Hepatocyte (in vitro differentiated cells): ENCODE measurements around the gene TFCP2.
"Not testable (repeated sequence)": the region's sequence is repeated elsewhere in the genome, so short reads cannot be mapped to it uniquely, and the experiment has no call there.

ENCODE experiments used
- EZH2 ChIP-seq: fragments of 200-600 bp; sonication (generic); IDR thresholded peaks from 2 replicates; pipeline ENCODE4 v1.6.1; 2016; ENCODE audit warnings: antibody characterized with exemption, mild to moderate bottlenecking, borderline replicate concordance
- EZH2phosphoT487 ChIP-seq: fragments of 200-600 bp; sonication (generic); IDR thresholded peaks from one replicate; pipeline ENCODE4 v1.6.1; 2018; ENCODE audit warnings: antibody characterized with exemption, mild to moderate bottlenecking, low read depth, moderate library complexity; ENCODE audit not compliant: unreplicated experiment, severe bottlenecking
- TF ChIP-seq, protein P1 (sequence below): fragments of 200-600 bp; sonication (generic); IDR thresholded peaks from 2 replicates; pipeline ENCODE4 v1.5.1; 2016; ENCODE audit warnings: antibody characterized with exemption, mild to moderate bottlenecking; ENCODE audit not compliant: poor library complexity

DNA sequence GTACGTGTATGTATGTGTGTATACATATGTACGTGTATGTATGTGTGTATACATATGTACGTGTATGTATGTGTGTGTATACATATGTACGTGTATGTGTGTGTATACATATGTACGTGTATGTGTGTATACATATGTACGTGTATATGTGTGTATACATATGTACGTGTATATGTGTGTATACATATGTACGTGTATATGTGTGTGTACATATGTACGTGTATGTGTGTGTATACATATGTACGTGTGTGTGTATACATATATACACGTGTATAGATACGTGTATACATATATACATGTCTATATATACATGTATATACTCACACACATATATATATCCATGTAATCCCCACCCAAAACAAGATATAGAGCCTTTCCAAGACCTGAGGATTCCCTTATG is 46.9 kb upstream of the TFCP2 start:
- TF ChIP-seq, protein P1, sequence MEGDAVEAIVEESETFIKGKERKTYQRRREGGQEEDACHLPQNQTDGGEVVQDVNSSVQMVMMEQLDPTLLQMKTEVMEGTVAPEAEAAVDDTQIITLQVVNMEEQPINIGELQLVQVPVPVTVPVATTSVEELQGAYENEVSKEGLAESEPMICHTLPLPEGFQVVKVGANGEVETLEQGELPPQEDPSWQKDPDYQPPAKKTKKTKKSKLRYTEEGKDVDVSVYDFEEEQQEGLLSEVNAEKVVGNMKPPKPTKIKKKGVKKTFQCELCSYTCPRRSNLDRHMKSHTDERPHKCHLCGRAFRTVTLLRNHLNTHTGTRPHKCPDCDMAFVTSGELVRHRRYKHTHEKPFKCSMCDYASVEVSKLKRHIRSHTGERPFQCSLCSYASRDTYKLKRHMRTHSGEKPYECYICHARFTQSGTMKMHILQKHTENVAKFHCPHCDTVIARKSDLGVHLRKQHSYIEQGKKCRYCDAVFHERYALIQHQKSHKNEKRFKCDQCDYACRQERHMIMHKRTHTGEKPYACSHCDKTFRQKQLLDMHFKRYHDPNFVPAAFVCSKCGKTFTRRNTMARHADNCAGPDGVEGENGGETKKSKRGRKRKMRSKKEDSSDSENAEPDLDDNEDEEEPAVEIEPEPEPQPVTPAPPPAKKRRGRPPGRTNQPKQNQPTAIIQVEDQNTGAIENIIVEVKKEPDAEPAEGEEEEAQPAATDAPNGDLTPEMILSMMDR: not testable (repeated sequence)
- TF ChIP-seq EZH2phosphoT487, EZH2: not testable (repeated sequence)
